A549 (cell line): ENCODE results near the gene GRAMD1A. TPM values are rescaled to one million over a fixed set of nuclear protein-coding genes. Genes with fewer than 3 reads are reported as not detected.

Experiments used
- ATAC-seq, 2 experiments: fragments of 200-7000 bp in 1 of 2; fragments of >200 bp in 1 of 2; cut with Nextera tagmentation in 1 of 2; cut with Tn5 transposase in 1 of 2; 3 replicates each; pipeline versions ENCODE4 v1.8.0 to v1.9.1; 2018 to 2020; ENCODE audit warnings: mild to moderate bottlenecking in 1 of 2, moderate library complexity in 1 of 2
- CTCF ChIA-PET: fragments of 300-600 bp; sonication (Branson Sonifier 250); formaldehyde crosslinking; extraction: SDS; loops from one replicate; lab custom pipeline; 2021; ENCODE audit warnings: antibody characterized with exemption, inconsistent platforms; lab: Yijun Ruan, JAX
- POLR2A ChIA-PET: fragments of 350-600 bp; formaldehyde crosslinking; extraction: SDS; loops from one replicate; lab custom pipeline; 2021; ENCODE audit warnings: antibody characterized with exemption, inconsistent platforms; lab: Yijun Ruan, JAX
- DNase-seq, 2 experiments: peaks; one replicate each; pipeline versions ENCODE4 v3.0.0 to v3.0.0-alpha.2; 2011 to 2016; ENCODE audit warnings: low read depth in 1 of 2, low spot score in 1 of 2
- FAIRE-seq: peaks from 2 replicates; lab custom pipeline; 2011; peaks lifted over from hg19 to GRCh38; lab: Jason Lieb, UNC
- H3K27ac ChIP-seq, 2 experiments: fragments of >200 bp; sonication (Bioruptor Twin); formaldehyde crosslinking; 3 replicates each; pipeline ENCODE4 v1.5.1; 2016 to 2017
- H3K4me1 ChIP-seq: fragments of >200 bp; sonication (Bioruptor Twin); formaldehyde crosslinking; 3 replicates; pipeline ENCODE4 v1.6.1; 2016
- H3K4me2 ChIP-seq: fragments of >200 bp; sonication (Bioruptor Twin); formaldehyde crosslinking; 3 replicates; pipeline ENCODE4 v1.6.1; 2016
- H3K4me3 ChIP-seq: fragments of >200 bp; sonication (Bioruptor Twin); formaldehyde crosslinking; 3 replicates; pipeline ENCODE4 v1.5.1; 2016
- H3K9me3 ChIP-seq: fragments of >200 bp; sonication (Bioruptor Twin); formaldehyde crosslinking; 3 replicates; pipeline ENCODE4 v1.6.1; 2016
- BCL3 ChIP-seq: fragments of >200 bp; sonication (Bioruptor Twin); formaldehyde crosslinking; IDR thresholded peaks from 3 replicates; pipeline ENCODE4 v1.6.1; 2016
- CBX8 ChIP-seq: fragments of 200-600 bp; sonication (generic); IDR thresholded peaks from 2 replicates; pipeline ENCODE4 v1.6.1; 2016
- CEBPB ChIP-seq, 2 experiments: fragments of >200 bp in 1 of 2; sonication (Bioruptor Twin) in 1 of 2; formaldehyde crosslinking in 1 of 2; IDR thresholded peaks; 2 replicates each; pipeline ENCODE4 v1.6.1; 2012 to 2016
- EHMT2 ChIP-seq: fragments of 200-600 bp; sonication (generic); IDR thresholded peaks from 2 replicates; pipeline ENCODE4 v1.6.1; 2016; ENCODE audit warnings: antibody characterized with exemption, low read depth, mild to moderate bottlenecking, moderate library complexity
- ESRRA ChIP-seq: fragments of 150-350 bp; IDR thresholded peaks from 2 replicates; pipeline ENCODE4 v1.6.1; 2014; ENCODE audit warnings: mild to moderate bottlenecking, low read length, borderline replicate concordance
- GATA3 ChIP-seq: IDR thresholded peaks from 2 replicates; pipeline ENCODE4 v1.6.1; 2012; ENCODE audit warnings: borderline replicate concordance
- HDAC2 ChIP-seq: fragments of 200-600 bp; sonication (generic); IDR thresholded peaks from 2 replicates; pipeline ENCODE4 v1.6.1; 2016
- HOXB5 ChIP-seq: fragments of 250-450 bp; sonication (Bioruptor Pico); IDR thresholded peaks from 2 replicates; pipeline ENCODE4 v1.5.0; 2020; ENCODE audit warnings: mild to moderate bottlenecking, moderate library complexity
- KDM1A ChIP-seq: fragments of 200-600 bp; sonication (generic); IDR thresholded peaks from 2 replicates; pipeline ENCODE4 v1.6.1; 2016; ENCODE audit warnings: low read depth, mild to moderate bottlenecking
- KDM5A ChIP-seq: fragments of 200-600 bp; sonication (generic); IDR thresholded peaks from 2 replicates; pipeline ENCODE4 v1.6.1; 2016; ENCODE audit warnings: antibody characterized with exemption, mild to moderate bottlenecking
- MAZ ChIP-seq: fragments of 150-350 bp; IDR thresholded peaks from 2 replicates; pipeline ENCODE4 v1.6.1; 2014; ENCODE audit warnings: antibody characterized with exemption, low read depth, low read length, borderline replicate concordance
- NPAS2 ChIP-seq: fragments of 250-450 bp; sonication (Bioruptor Pico); IDR thresholded peaks from 2 replicates; pipeline ENCODE4 v1.8.0; 2022; ENCODE audit warnings: mild to moderate bottlenecking, moderate library complexity, borderline replicate concordance
- NR3C1 ChIP-seq: fragments of >200 bp; sonication (Bioruptor Twin); formaldehyde crosslinking; IDR thresholded peaks from 3 replicates; pipeline ENCODE4 v1.6.1; 2017
- PBX3 ChIP-seq: IDR thresholded peaks from 2 replicates; pipeline ENCODE4 v1.6.1; 2012
- POLR2A ChIP-seq: IDR thresholded peaks from 2 replicates; pipeline ENCODE4 v1.6.1; 2012; ENCODE audit warnings: mild to moderate bottlenecking, low read length
- POLR2AphosphoS2 ChIP-seq: conservative IDR thresholded peaks from 2 replicates; pipeline ENCODE4 v1.6.1; 2012; ENCODE audit warnings: low read length, improper control_type of control experiment, inconsistent platforms
- RARB ChIP-seq: fragments of 250-450 bp; sonication (Bioruptor Pico); IDR thresholded peaks from 2 replicates; pipeline ENCODE4 v1.8.0; 2021; ENCODE audit warnings: mild to moderate bottlenecking, moderate library complexity
- RCOR1 ChIP-seq: fragments of 150-350 bp; IDR thresholded peaks from 2 replicates; pipeline ENCODE4 v1.6.1; 2014; ENCODE audit warnings: antibody characterized with exemption, low read length, low read depth
- REST ChIP-seq: fragments of 200-600 bp; sonication (generic); IDR thresholded peaks from 2 replicates; pipeline ENCODE4 v1.6.1; 2016; ENCODE audit warnings: antibody characterized with exemption, mild to moderate bottlenecking, moderate library complexity
- SREBF2 ChIP-seq: fragments of 450-650 bp; IDR thresholded peaks from 2 replicates; pipeline ENCODE4 v1.6.1; 2014; ENCODE audit warnings: mild to moderate bottlenecking, moderate library complexity
- TFCP2L1 ChIP-seq: fragments of 250-450 bp; sonication (Bioruptor Pico); IDR thresholded peaks from 2 replicates; pipeline ENCODE4 v1.5.0; 2021; ENCODE audit warnings: mild to moderate bottlenecking
- USF2 ChIP-seq: fragments of 450-650 bp; IDR thresholded peaks from 2 replicates; pipeline ENCODE4 v1.6.1; 2014; ENCODE audit warnings: antibody characterized with exemption
- ZC3H11A ChIP-seq: fragments of 450-650 bp; IDR thresholded peaks from 2 replicates; pipeline ENCODE4 v1.6.1; 2014; ENCODE audit warnings: antibody characterized with exemption, mild to moderate bottlenecking
- ZSCAN20 ChIP-seq: fragments of 250-450 bp; sonication (Bioruptor Pico); IDR thresholded peaks from 2 replicates; pipeline ENCODE4 v1.8.0; 2022; ENCODE audit warnings: mild to moderate bottlenecking, moderate library complexity
- WGBS: methylation state at CpG from one replicate; pipeline ENCODE4 v1.1.6; 2017; ENCODE audit errors: missing lambda C conversion rate; 5-methylcytosine and 5-hydroxymethylcytosine counted together
- polyA plus RNA-seq, 4 experiments: library from polyadenylated mRNA; depleted of rRNA in 3 of 4; stranded (reverse); fragments of >200 nt; fragmentation: RNase III in 1 of 4; extraction: RNeasy Plus Mini Kit Qiagen cat#74134 plus additional on column Dnase treatment in 1 of 4; gene quantifications; 2 replicates in 3 of 4; 3 replicates in 1 of 4; pipeline ENCODE4 v1.2.3, GENCODE V29; 2011 to 2017

Gene GRAMD1A
- polyA plus RNA-seq, 2 of the 4 experiments (the other 2 are of a cell fraction): 128 to 184 TPM

- no peaks in the 10 kb centered on the region for H3K4me1 ChIP-seq
- WGBS: 34% methylated on average over 4 of the region's 4 CpGs
Observed at GRCh38 chr19:34983786-34984185, 16.3 kb upstream of the GRAMD1A start.

GRCh38 chr19:34984287-34984686 is 15.8 kb upstream of the GRAMD1A start:
- H3K4me1 ChIP-seq: no peaks in the 10 kb centered on the region
- no peak for ATAC-seq
- CTCF ChIA-PET: interaction anchor here (1.5 to 61.4 kb wide), 7 partner anchors 11 to 131 kb away, joined by 4 to 1860 read pairs (median 6); partner anchors contain the start of genes GRAMD1A and SCN1B
- no peak overlapping the region for H3K27ac ChIP-seq
- no peak overlapping the region for H3K4me2 ChIP-seq
- no peak overlapping the region for H3K4me3 ChIP-seq
- H3K9me3 ChIP-seq: peaks cover 33% of the 10 kb centered on the region
- TF ChIP-seq ESRRA (no peak), RCOR1 (no peak), HOXB5 (no peak), POLR2A (no peak)
- DNase-seq: no peak
- POLR2A ChIA-PET: interaction anchor here (1.5 kb wide), 1 partner anchor 22 kb away, joined by 6 read pairs; no protein-coding TSS in a partner anchor
- WGBS: 30% methylated on average over 3 of the region's 3 CpGs
- FAIRE-seq: peak; percentile 96

More at GRCh38 chr19:34983786-34984185, 16.3 kb upstream of the GRAMD1A start:
- POLR2A ChIA-PET: interaction anchor here (1.5 kb wide), 1 partner anchor 23 kb away, joined by 6 read pairs; no protein-coding TSS in a partner anchor
- TF ChIP-seq TFCP2L1 (no peak), MAZ (no peak), NR3C1 (no peak), ZSCAN20 (CRISPR knock-in tag) (no peak), KDM5A (no peak)
- no peak overlapping the region for H3K4me2 ChIP-seq
- CTCF ChIA-PET: interaction anchor here (5.8 to 61.4 kb wide), 3 partner anchors 11 to 60 kb away, joined by 40 to 1860 read pairs (median 67); partner anchors contain the start of genes GRAMD1A and SCN1B
- FAIRE-seq (no peak), ATAC-seq (no peak), DNase-seq (no peak)
- peaks cover 36% of the 10 kb centered on the region for H3K9me3 ChIP-seq
- no peak overlapping the region for H3K4me3 ChIP-seq
- no peak overlapping the region for H3K27ac ChIP-seq

- no peaks in the 10 kb centered on the region for H3K4me1 ChIP-seq
- H3K9me3 ChIP-seq: peaks cover 32% of the 10 kb centered on the region
- ChIA-PET POLR2A (interaction anchor here (1.5 to 2.1 kb wide), 2 partner anchors 14 to 21 kb away, joined by 5 to 6 read pairs; partner anchors contain the start of gene GRAMD1A), CTCF (interaction anchor here (1.5 to 61.4 kb wide), 7 partner anchors 12 to 129 kb away, joined by 4 to 1860 read pairs (median 6); partner anchors contain the start of genes GRAMD1A and SCN1B)
- H3K27ac ChIP-seq: no peak overlapping the region
- DNase-seq (no peak), ATAC-seq (peak in 1 of 2 experiments; percentile 36; a peak in 1 of 6 replicates), FAIRE-seq (peak; percentile 59)
- no peak overlapping the region for H3K4me3 ChIP-seq
- TF ChIP-seq HDAC2 (no peak), RARB (CRISPR knock-in tag) (no peak), REST (no peak), EHMT2 (no peak), POLR2AphosphoS2 (no peak), BCL3 (no peak), KDM1A (no peak), PBX3 (no peak), SREBF2 (no peak), GATA3 (no peak), ZC3H11A (no peak), CEBPB (IDR thresholded peaks at IDR 0.05) (no peak), USF2 (no peak), CBX8 (no peak), MAZ (no peak), NPAS2 (no peak), ZSCAN20 (CRISPR knock-in tag) (no peak), TFCP2L1 (no peak)
- 41% methylated on average over 7 of the region's 7 CpGs for WGBS
- no peak overlapping the region for H3K4me2 ChIP-seq
Observed at GRCh38 chr19:34985249-34986022, 14.7 kb upstream of the GRAMD1A start.
